ENCODE results near the gene RMDN2. TPM values are rescaled to one million over a fixed set of nuclear protein-coding genes. Genes with fewer than 3 reads are reported as not detected.

RMDN2 gene, protein sequence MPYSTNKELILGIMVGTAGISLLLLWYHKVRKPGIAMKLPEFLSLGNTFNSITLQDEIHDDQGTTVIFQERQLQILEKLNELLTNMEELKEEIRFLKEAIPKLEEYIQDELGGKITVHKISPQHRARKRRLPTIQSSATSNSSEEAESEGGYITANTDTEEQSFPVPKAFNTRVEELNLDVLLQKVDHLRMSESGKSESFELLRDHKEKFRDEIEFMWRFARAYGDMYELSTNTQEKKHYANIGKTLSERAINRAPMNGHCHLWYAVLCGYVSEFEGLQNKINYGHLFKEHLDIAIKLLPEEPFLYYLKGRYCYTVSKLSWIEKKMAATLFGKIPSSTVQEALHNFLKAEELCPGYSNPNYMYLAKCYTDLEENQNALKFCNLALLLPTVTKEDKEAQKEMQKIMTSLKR
- 10 to 100 TPM in 3 of 8 experiments, 1 to 10 TPM in 5; 5.1 to 13.9 (median 8.1) TPM for total RNA-seq

DNA sequence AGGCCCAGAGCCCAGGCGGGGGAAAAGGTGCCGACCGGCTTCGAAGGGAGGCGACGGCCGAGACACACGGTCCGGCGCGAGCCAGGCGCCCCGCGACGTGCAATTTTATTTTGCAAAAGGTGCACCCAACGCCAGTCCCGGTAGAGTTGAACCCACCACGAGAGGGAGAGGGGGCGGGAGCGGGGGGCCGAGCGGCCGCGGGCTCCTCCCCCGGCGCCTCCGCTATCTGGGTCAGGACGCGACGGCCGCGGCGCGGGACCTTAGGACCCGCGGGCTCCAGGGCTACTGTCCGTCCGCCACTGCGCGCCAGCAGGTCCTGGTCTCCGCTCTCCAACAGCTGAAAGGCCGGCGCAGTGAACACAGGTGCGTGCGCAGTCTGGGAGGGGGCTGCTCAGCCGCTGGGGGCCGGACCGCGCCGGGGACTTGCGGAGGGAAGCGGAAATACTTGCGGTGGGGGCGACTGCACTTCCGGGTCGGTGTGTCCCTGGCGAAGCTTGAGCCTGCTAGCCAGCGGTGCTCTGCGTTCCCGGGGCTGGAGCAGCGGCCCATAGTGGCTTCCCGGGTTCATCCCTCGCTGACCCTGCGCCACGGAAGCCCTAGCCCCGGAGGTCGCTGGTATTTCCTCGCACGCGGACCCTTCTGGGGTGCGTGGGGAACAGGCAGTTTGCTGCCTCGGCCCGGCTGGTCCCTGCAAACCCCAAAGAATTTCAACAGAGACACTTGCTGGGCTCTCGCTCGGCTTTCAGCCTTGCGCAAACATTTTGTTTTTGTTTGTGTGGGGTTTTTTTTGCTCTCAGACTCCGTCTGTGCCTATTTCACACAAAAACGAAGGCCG lies at the start of gene RMDN2:
Gene RMDN2 (plus strand): TSS at position 225 of the 835 bp plus-strand sequence. CDS start 3,991 bp downstream, outside the sequence.
- in situ Hi-C loops (cut with MboI; ENCODE audit: low pct_unique_long_range_greater_than_20kb in 2 of 9, low sequenced_read_pairs in 9 of 9, unreplicated experiment in 9 of 9) = no loop called here
- ATAC-seq (replicated peaks in 6 of 8) = peak; percentile 94 to 97 (median 96)
- Histone ChIP-seq H3K27ac (peak within 1 kb of the TSS; percentile 79 to 86), H3K4me1 (replicated peaks in 1 of 2) (peaks cover 2 to 10% of the 10 kb centered on the region in 2 donors), H3K4me3 (peak within 1 kb of the TSS; percentile 68 to 88 (median 77))
- WGBS, 10 experiments = 0 to 10% (median 2%) methylated on average over 3 to 19 of the region's 79 CpGs

DNA sequence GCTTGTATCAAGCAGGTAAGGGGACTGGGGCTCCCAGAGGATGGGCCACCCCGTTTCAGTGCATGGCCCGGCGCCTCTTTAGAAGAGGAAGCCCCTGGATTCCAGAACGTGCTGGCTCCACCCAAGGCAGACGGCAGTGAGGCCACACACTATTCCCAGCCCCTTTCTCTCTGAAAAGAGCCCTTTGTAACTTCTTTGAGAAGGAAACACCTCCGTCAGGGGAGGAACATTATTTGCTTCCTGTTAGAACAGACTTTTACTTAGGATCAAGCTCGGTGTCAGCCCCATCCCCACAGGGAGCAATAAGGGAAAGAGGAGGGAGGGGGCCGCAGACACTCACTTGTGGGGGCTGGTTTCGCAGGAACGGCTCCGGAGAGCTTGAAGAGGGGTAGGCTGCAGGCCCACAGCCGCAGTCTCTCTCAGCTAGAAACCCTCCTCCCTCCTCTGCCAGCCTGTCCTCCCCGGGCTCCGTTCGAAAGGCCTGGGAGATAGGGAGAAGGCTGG lies 49.6 kb upstream of the RMDN2 start:
- H3K4me1 ChIP-seq (replicated peaks in 1 of 2) = peaks cover 7 to 14% of the 10 kb centered on the region in 2 donors
- H3K27ac ChIP-seq = no peak overlapping the region
- in situ Hi-C loops (cut with MboI; ENCODE audit: low pct_unique_long_range_greater_than_20kb in 2 of 9, low sequenced_read_pairs in 9 of 9, unreplicated experiment in 9 of 9) = loop anchor here in 6 of 9 experiments (10.0 to 25.0 kb wide), 4 partner anchors 461 to 488 kb away; no protein-coding TSS in a partner anchor
- H3K4me3 ChIP-seq = no peak overlapping the region
- ATAC-seq (replicated peaks in 6 of 8) = peak in 5 of 8 experiments; percentile 10 to 57 (median 34)
- WGBS, 10 experiments = 43 to 82% (median 62%) methylated on average over 1 to 9 of the region's 15 CpGs; no CpG with 5 or more reads in 3 of the 10 experiments

DNA sequence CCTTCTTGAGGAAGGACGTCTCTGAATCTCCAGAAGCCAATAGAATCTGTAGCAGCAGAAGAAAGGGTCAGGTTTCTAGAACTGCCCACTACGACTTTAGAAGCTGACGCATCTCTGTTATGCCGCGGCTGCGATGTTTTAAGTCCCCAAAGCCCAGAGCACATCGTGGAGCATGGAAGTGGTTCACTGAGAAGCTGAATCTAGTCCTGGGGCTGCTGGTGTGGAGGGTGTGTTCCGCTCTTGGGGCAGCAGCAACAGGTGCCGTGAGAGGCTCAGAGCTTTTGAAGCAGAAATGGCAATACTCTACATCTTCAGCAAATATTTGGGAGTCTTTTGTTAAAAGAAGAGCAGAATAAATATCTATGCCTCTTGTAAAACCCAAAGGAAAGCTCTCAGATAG lies 48.9 kb upstream of the RMDN2 start:
- ATAC-seq (replicated peaks in 6 of 8) = no peak
- H3K4me3 ChIP-seq = no peak overlapping the region
- H3K4me1 ChIP-seq (replicated peaks in 1 of 2) = peaks cover 7 to 14% of the 10 kb centered on the region in 2 donors
- H3K27ac ChIP-seq = no peak overlapping the region
- 60 to 100% (median 98%) methylated on average over 1 to 6 of the region's 9 CpGs; no CpG with 5 or more reads in 2 of the 10 experiments for WGBS, 10 experiments
- in situ Hi-C loops (cut with MboI; ENCODE audit: low pct_unique_long_range_greater_than_20kb in 2 of 9, low sequenced_read_pairs in 9 of 9, unreplicated experiment in 9 of 9) = loop anchor here in 6 of 9 experiments (10.0 to 25.0 kb wide), 4 partner anchors 461 to 489 kb away; no protein-coding TSS in a partner anchor

DNA sequence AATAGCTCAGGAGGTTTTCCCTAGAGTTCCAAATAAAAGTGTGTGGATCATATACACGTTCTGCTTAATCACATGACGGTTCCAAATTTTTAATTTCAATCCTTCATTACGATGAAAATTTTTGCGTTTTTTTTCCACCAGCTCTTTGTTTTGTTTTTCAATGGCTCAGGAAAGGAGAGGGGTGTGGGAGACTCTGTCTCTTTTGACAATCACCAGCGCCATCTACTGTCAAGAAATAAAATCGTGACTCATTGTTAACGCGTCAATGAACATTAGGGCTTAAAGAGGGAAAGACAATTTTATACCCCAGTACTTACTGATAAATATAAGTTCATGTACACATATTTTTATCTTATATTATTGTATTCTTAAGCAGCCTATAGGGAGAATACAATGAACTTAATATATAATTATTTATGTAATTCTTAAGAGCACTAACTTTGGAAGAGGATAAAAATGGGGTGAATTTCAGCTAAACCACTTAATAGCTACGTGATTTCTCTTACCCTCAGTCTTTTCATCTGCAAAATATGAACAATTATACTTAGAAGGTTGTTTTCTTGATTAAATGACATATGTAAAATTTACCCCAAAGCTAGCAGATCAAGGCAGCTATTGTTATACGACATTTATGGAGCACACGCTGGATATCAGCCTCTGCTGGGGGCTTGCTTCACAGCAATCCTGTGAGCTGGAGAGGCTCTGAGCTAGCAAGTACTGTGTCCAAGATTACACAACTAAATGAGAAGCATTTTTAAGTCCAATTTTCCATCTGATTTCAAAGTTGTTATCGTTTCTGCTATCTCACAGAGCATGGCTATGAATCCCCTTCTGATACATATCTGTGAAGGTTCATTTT lies 47.4 kb upstream of the RMDN2 start:
- ATAC-seq (replicated peaks in 6 of 8) = peak; percentile 68 to 90 (median 80)

DNA sequence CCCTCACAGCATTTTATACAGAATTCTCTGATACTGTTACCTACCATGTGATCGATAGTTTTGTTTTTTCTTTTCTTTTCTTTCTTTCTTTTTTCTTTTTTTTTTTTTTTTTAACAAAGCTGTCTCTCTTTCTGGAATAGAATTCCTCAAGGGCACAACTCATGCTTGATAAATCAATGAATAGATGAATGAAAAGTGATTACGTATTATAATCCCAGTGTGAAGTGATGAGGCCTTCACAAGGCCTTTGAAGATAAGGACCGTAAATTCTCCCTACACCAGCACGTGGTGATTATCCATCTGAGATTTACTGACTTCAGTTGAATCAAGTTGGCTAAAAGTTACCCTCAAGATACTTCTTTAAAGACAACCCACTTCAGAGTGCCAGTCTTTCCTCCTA lies 46.6 kb upstream of the RMDN2 start:
- Histone ChIP-seq H3K4me3 (no peak overlapping the region), H3K27ac (no peak overlapping the region), H3K4me1 (replicated peaks in 1 of 2) (peaks cover 3 to 7% of the 10 kb centered on the region in 2 donors)
- no peak for ATAC-seq (replicated peaks in 6 of 8)
- 51 to 92% (median 71%) methylated on average over 1 to 4 of the region's 4 CpGs for WGBS, 10 experiments
- in situ Hi-C loops (cut with MboI; ENCODE audit: low pct_unique_long_range_greater_than_20kb in 2 of 9, low sequenced_read_pairs in 9 of 9, unreplicated experiment in 9 of 9) = loop anchor here in 6 of 9 experiments (10.0 to 25.0 kb wide), 4 partner anchors 464 to 491 kb away; no protein-coding TSS in a partner anchor

More for the DNA sequence above, 47.4 kb upstream of the RMDN2 start:
- Histone ChIP-seq H3K4me3 (no peak overlapping the region), H3K27ac (no peak overlapping the region), H3K4me1 (replicated peaks in 1 of 2) (peaks cover 7 to 9% of the 10 kb centered on the region in 2 donors)
- 2 to 60% (median 16%) methylated on average over 3 to 12 of the region's 12 CpGs for WGBS, 10 experiments
- in situ Hi-C loops (cut with MboI; ENCODE audit: low pct_unique_long_range_greater_than_20kb in 2 of 9, low sequenced_read_pairs in 9 of 9, unreplicated experiment in 9 of 9) = loop anchor here in 6 of 9 experiments (10.0 to 25.0 kb wide), 4 partner anchors 463 to 490 kb away; no protein-coding TSS in a partner anchor

DNA sequence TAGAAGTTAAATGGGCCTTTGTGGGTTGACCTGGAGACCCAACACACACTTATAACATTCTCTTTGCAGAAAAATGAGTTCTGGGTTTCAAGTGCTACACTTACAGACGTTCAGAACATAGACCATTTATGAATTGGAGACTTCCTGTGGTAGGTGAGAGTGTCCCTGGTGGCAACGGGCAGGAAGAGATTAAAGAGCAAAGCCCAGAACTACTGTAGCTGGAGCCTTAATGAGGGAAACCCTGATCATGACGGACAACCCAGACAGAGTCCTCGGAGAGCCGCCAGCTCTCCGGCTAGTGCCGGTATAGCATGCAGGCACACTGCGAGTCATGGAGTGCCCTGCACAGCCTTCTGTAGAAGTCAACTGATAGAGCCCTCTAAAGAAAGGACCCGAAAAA lies 44.5 kb upstream of the RMDN2 start:
- H3K4me1 ChIP-seq (replicated peaks in 1 of 2) = peaks cover 3 to 4% of the 10 kb centered on the region in 2 donors
- WGBS, 10 experiments = 50 to 100% (median 86%) methylated on average over 2 to 8 of the region's 9 CpGs; no CpG with 5 or more reads in 2 of the 10 experiments
- H3K4me3 ChIP-seq = no peak overlapping the region
- no peak overlapping the region for H3K27ac ChIP-seq
- in situ Hi-C loops (cut with MboI; ENCODE audit: low pct_unique_long_range_greater_than_20kb in 2 of 9, low sequenced_read_pairs in 9 of 9, unreplicated experiment in 9 of 9) = loop anchor here in 4 of 9 experiments (25.0 kb wide), 2 partner anchors 468 to 493 kb away; no protein-coding TSS in a partner anchor
- no peak for ATAC-seq (replicated peaks in 6 of 8)

DNA sequence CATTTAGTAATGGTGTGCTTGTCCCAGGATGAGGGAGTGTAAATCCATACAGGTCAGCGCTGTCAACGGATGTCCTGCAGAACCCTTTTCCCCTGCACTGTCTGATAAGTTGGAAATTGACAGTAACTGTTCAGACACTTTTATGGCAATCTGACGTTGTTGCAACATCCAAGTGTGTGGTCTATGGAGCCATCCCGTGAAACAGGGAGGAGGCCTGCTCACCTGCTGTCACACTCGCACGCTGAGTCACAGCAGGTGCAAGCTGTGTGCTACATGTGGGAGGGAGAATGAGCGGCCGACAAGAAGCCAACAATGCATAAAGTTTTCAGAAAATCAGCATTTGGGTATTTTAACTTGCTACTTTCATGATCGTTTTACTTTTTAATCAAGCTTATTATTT lies 43.7 kb upstream of the RMDN2 start:
- ATAC-seq (replicated peaks in 6 of 8) = no peak
- H3K4me3 ChIP-seq = no peak overlapping the region
- in situ Hi-C loops (cut with MboI; ENCODE audit: low pct_unique_long_range_greater_than_20kb in 2 of 9, low sequenced_read_pairs in 9 of 9, unreplicated experiment in 9 of 9) = loop anchor here in 4 of 9 experiments (25.0 kb wide), 2 partner anchors 469 to 494 kb away; no protein-coding TSS in a partner anchor
- 60 to 91% (median 74%) methylated on average over 3 to 9 of the region's 9 CpGs for WGBS, 10 experiments
- no peak overlapping the region for H3K27ac ChIP-seq
- H3K4me1 ChIP-seq (replicated peaks in 1 of 2) = peaks cover 0 to 3% of the 10 kb centered on the region in 2 donors

DNA sequence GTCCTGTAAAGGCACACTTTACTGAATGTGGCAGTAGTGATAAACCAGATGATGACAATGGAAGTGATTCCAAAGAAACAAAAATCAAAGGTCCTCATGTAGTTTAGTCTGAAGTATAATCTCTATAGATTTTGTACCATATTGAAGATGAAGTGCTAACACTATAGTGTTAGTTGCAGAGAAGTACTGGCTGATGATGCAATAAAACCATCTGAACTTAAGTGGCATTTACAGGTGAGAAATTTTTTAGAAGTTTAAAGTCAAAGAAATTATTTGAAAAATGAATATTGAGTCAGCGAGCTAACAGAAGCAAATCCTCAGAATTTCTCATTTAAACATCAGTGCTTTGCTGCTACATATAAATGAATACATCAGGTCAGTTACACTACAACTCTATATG lies 43.1 kb upstream of the RMDN2 start:
- Histone ChIP-seq H3K4me1 (replicated peaks in 1 of 2) (peaks cover 0 to 3% of the 10 kb centered on the region in 2 donors), H3K4me3 (no peak overlapping the region), H3K27ac (no peak overlapping the region)
- WGBS, 10 experiments = 56 to 100% (median 89%) methylated on average over 1 of the region's 1 CpG; no CpG with 5 or more reads in 2 of the 10 experiments
- in situ Hi-C loops (cut with MboI; ENCODE audit: low pct_unique_long_range_greater_than_20kb in 2 of 9, low sequenced_read_pairs in 9 of 9, unreplicated experiment in 9 of 9) = loop anchor here in 4 of 9 experiments (25.0 kb wide), 2 partner anchors 470 to 495 kb away; no protein-coding TSS in a partner anchor
- ATAC-seq (replicated peaks in 6 of 8) = no peak

DNA sequence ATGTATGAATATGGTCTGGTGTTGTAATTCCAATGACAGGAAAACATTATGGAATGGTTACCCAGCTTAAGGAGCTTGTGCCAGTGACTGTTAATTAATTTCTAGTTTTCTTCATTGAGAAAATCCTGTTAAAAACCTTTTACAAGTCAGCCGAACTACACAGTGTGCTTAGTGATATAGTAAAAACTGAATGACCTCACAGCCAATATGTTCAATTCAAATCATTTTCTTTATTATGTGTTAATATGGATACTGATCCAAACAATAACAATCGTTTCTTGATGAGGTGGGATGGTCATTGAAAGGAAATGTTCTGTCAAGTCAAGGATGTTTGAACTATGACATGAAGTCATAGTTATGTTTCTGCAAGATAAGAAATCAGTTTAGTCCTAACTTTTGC lies 41.6 kb upstream of the RMDN2 start:
- H3K4me1 ChIP-seq (replicated peaks in 1 of 2) = no peaks in the 10 kb centered on the region
- no peak overlapping the region for H3K4me3 ChIP-seq
- WGBS, 10 experiments = 54 to 100% (median 84%) methylated on average over 1 to 2 of the region's 2 CpGs; no CpG with 5 or more reads in 2 of the 10 experiments
- no peak overlapping the region for H3K27ac ChIP-seq
- ATAC-seq (replicated peaks in 6 of 8) = no peak
- in situ Hi-C loops (cut with MboI; ENCODE audit: low pct_unique_long_range_greater_than_20kb in 2 of 9, low sequenced_read_pairs in 9 of 9, unreplicated experiment in 9 of 9) = loop anchor here in 4 of 9 experiments (25.0 kb wide), 2 partner anchors 471 to 496 kb away; no protein-coding TSS in a partner anchor

DNA sequence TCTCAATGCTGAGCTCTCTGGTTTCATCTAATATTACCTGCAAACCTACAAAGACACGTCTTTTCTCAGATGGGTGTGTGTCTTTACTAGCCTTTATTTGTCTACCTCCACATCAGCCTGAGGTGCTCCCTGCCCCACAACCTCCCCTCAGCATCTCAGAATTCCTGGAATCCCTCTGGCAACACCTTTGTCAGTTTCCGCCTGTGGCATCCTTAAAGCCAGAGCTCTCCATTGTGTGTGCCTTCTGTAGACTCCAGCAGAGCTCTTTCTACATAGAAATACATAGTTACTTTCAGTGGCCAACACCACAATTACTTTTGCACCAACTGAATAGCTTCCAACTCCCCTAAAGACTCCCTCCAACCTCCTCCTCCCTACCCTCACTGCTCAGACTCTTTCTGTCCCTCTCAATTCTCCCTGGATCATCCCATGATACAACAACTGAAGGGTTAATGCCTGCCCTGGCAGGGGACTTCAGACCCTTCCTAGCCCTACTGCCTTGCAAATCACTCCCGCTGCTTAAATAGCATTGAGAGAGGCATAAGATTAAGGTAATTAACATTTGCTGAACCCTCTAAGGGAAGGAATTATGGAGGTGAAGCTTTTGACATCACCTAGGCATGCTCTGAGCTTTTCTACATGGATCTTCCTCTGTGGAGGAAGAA lies 39.6 kb upstream of the RMDN2 start:
- in situ Hi-C loops (cut with MboI; ENCODE audit: low pct_unique_long_range_greater_than_20kb in 2 of 9, low sequenced_read_pairs in 9 of 9, unreplicated experiment in 9 of 9) = loop anchor here in 4 of 9 experiments (25.0 kb wide), 2 partner anchors 473 to 498 kb away; no protein-coding TSS in a partner anchor

DNA sequence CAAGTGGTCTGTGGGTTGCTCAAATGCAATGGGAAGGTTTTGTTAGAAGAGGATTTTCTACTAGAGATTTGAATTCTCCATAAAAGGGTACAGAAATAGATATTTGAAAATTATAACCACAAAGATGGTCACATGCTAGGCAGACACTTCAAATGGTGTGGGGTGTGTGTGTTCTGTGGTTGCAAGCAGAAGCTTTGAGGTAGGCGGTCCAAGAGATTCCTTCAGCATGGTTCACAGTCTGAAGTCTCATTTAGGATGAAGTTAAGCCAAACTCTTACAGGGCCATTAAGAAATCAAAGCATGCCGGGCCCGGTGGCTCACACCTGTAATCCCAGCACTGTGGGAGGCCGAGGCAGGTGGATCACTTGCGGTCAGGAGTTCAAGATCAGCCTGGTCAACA lies 38.3 kb upstream of the RMDN2 start:
- Histone ChIP-seq H3K4me1 (replicated peaks in 1 of 2) (no peaks in the 10 kb centered on the region), H3K27ac (no peak overlapping the region), H3K4me3 (no peak overlapping the region)
- WGBS, 10 experiments = 67 to 94% (median 80%) methylated on average over 1 to 4 of the region's 5 CpGs; no CpG with 5 or more reads in 5 of the 10 experiments
- peak in 1 of 8 experiments; percentile 69 for ATAC-seq (replicated peaks in 6 of 8)
- in situ Hi-C loops (cut with MboI; ENCODE audit: low pct_unique_long_range_greater_than_20kb in 2 of 9, low sequenced_read_pairs in 9 of 9, unreplicated experiment in 9 of 9) = loop anchor here in 4 of 9 experiments (25.0 kb wide), 2 partner anchors 474 to 499 kb away; no protein-coding TSS in a partner anchor

More for the DNA sequence above, 39.6 kb upstream of the RMDN2 start:
- H3K4me3 ChIP-seq = no peak overlapping the region
- H3K4me1 ChIP-seq (replicated peaks in 1 of 2) = no peaks in the 10 kb centered on the region
- H3K27ac ChIP-seq = no peak overlapping the region
- 0 to 83% (median 44%) methylated on average over 1 to 3 of the region's 3 CpGs; no CpG with 5 or more reads in 2 of the 10 experiments for WGBS, 10 experiments
- ATAC-seq (replicated peaks in 6 of 8) = no peak
